Activated T-cell treated with anti-CD3 and anti-CD28 coated beads, Interleukin-2, amount 50 U/mL, for 4 hours (primary cell): Measurements from ENCODE around the gene RYR1. TPM values are rescaled to one million over a fixed set of nuclear protein-coding genes. Genes with fewer than 3 reads are reported as not detected.
A peak's percentile ranks its signal among the peaks of the same experiment; 100 is the strongest.
"Not testable (repeated sequence)": the region's sequence is repeated elsewhere in the genome, so short reads cannot be mapped to it uniquely, and the experiment has no call there.

Experiments used
- ATAC-seq, 2 donors: fragments of 200-7000 bp; cut with Tn5 transposase; one replicate each; pipeline ENCODE4 v1.10.0; 2021
- DNase-seq: peaks from one replicate; pipeline ENCODE4 v3.0.0-alpha.2; 2020
- H3K27me3 Mint-ChIP-seq: one replicate; pipeline ENCODE4 v1.8.0; 2021; ENCODE audit warnings: low read depth, mixed read lengths
- H3K36me3 Mint-ChIP-seq: one replicate; pipeline ENCODE4 v1.8.0; 2022; ENCODE audit warnings: mixed read lengths; ENCODE audit not compliant: insufficient read depth
- H3K4me1 Mint-ChIP-seq: one replicate; pipeline ENCODE4 v1.8.0; 2021; ENCODE audit warnings: low read depth, mixed read lengths
- H3K4me3 Mint-ChIP-seq: one replicate; pipeline ENCODE4 v1.8.0; 2021; ENCODE audit warnings: mild to moderate bottlenecking, moderate library complexity, mixed read lengths
- H3K9me3 Mint-ChIP-seq: one replicate; pipeline ENCODE4 v1.8.0; 2021; ENCODE audit warnings: mixed read lengths
- total RNA-seq, 3 donors: library from RNA; stranded (reverse); gene quantifications; one replicate each; pipeline ENCODE4 v1.2.1, GENCODE V29; 2021

Gene RYR1
- total RNA-seq, 3 donors from 2014 or later = 2.3 to 3.9 (median 3.2) TPM

GRCh38 chr19:38391911-38392464, 41.5 kb upstream of the RYR1 start:
- peaks cover 17% of the 10 kb centered on the region for H3K27me3 Mint-ChIP-seq
- no peak for ATAC-seq
- H3K9me3 Mint-ChIP-seq = no peaks in the 10 kb centered on the region
- no peak for DNase-seq
- H3K4me1 Mint-ChIP-seq = peaks cover 42% of the 10 kb centered on the region
- H3K36me3 Mint-ChIP-seq = no peaks in the 10 kb centered on the region
- H3K4me3 Mint-ChIP-seq = no peak overlapping the region

GRCh38 chr19:38392707-38393308, 40.7 kb upstream of the RYR1 start:
- Mint-ChIP-seq H3K4me1 (peaks cover 36% of the 10 kb centered on the region), H3K36me3 (no peaks in the 10 kb centered on the region), H3K4me3 (no peak overlapping the region), H3K9me3 (no peaks in the 10 kb centered on the region), H3K27me3 (peaks cover 13% of the 10 kb centered on the region)
- no peak for DNase-seq
- ATAC-seq = no peak

GRCh38 chr19:38394488-38394887, 39.0 kb upstream of the RYR1 start:
- Mint-ChIP-seq H3K4me3 (peak overlapping the region; percentile 73), H3K36me3 (no peaks in the 10 kb centered on the region), H3K4me1 (peaks cover 28% of the 10 kb centered on the region), H3K27me3 (peaks cover 10% of the 10 kb centered on the region), H3K9me3 (no peaks in the 10 kb centered on the region)
- DNase-seq (peak; percentile 61), ATAC-seq (peak; percentile 66 to 71)

- peaks cover 24% of the 10 kb centered on the region for H3K4me1 Mint-ChIP-seq
- peaks cover 8% of the 10 kb centered on the region for H3K27me3 Mint-ChIP-seq
- peak overlapping the region; percentile 73 for H3K4me3 Mint-ChIP-seq
- no peaks in the 10 kb centered on the region for H3K36me3 Mint-ChIP-seq
- H3K9me3 Mint-ChIP-seq = no peaks in the 10 kb centered on the region
- DNase-seq (peak; percentile 33), ATAC-seq (peak; percentile 88 to 89)
These were observed 37.9 kb upstream of the RYR1 start for GRCh38 chr19:38395381-38396114.

GRCh38 chr19:38399081-38399480, 34.4 kb upstream of the RYR1 start:
- peaks cover 21% of the 10 kb centered on the region for H3K4me1 Mint-ChIP-seq
- DNase-seq = no peak
- no peak for ATAC-seq
- no peaks in the 10 kb centered on the region for H3K9me3 Mint-ChIP-seq
- no peak overlapping the region for H3K4me3 Mint-ChIP-seq
- H3K27me3 Mint-ChIP-seq = peaks cover 4% of the 10 kb centered on the region
- no peaks in the 10 kb centered on the region for H3K36me3 Mint-ChIP-seq

- DNase-seq (no peak), ATAC-seq (no peak)
- Mint-ChIP-seq H3K9me3 (no peaks in the 10 kb centered on the region), H3K36me3 (no peaks in the 10 kb centered on the region), H3K4me3 (no peak overlapping the region), H3K27me3 (peaks cover 4% of the 10 kb centered on the region), H3K4me1 (peaks cover 21% of the 10 kb centered on the region)
These were observed 34.0 kb upstream of the RYR1 start for GRCh38 chr19:38399537-38399936.

GRCh38 chr19:38400361-38400760, 33.1 kb upstream of the RYR1 start:
- ATAC-seq (no peak), DNase-seq (no peak)
- Mint-ChIP-seq H3K36me3 (no peaks in the 10 kb centered on the region), H3K9me3 (no peaks in the 10 kb centered on the region), H3K4me3 (no peak overlapping the region), H3K4me1 (peaks cover 17% of the 10 kb centered on the region), H3K27me3 (peaks cover 4% of the 10 kb centered on the region)

GRCh38 chr19:38401148-38401547, 32.3 kb upstream of the RYR1 start:
- no peaks in the 10 kb centered on the region for H3K9me3 Mint-ChIP-seq
- DNase-seq (no peak), ATAC-seq (no peak)
- no peaks in the 10 kb centered on the region for H3K36me3 Mint-ChIP-seq
- H3K4me3 Mint-ChIP-seq = no peak overlapping the region
- peaks cover 4% of the 10 kb centered on the region for H3K27me3 Mint-ChIP-seq
- peaks cover 17% of the 10 kb centered on the region for H3K4me1 Mint-ChIP-seq

- no peak for DNase-seq
- Mint-ChIP-seq H3K36me3 (peaks cover 4% of the 10 kb centered on the region), H3K27me3 (no peaks in the 10 kb centered on the region), H3K4me1 (peaks cover 10% of the 10 kb centered on the region), H3K4me3 (peak overlapping the region; percentile 86), H3K9me3 (no peaks in the 10 kb centered on the region)
- ATAC-seq = no peak
These were observed 30.9 kb upstream of the RYR1 start for GRCh38 chr19:38402623-38402966.

- peaks cover 10% of the 10 kb centered on the region for H3K4me1 Mint-ChIP-seq
- H3K4me3 Mint-ChIP-seq = peak within 1 kb of the TSS; percentile 86
- H3K9me3 Mint-ChIP-seq = no peaks in the 10 kb centered on the region
- ATAC-seq = peak; percentile 99
- peaks cover 4% of the 10 kb centered on the region for H3K36me3 Mint-ChIP-seq
- no peaks in the 10 kb centered on the region for H3K27me3 Mint-ChIP-seq
- peak; percentile 97 for DNase-seq
These were observed 30.4 kb upstream of the RYR1 start, which contains the start of gene FAM98C for GRCh38 chr19:38402967-38403674. FAM98C (plus strand) TSS chr19:38403093; CDS start chr19:38403154, 61 bp downstream.

GRCh38 chr19:38404858-38405257, 28.6 kb upstream of the RYR1 start:
- Mint-ChIP-seq H3K4me1 (peaks cover 10% of the 10 kb centered on the region), H3K36me3 (peaks cover 4% of the 10 kb centered on the region), H3K4me3 (peak overlapping the region; percentile 86), H3K9me3 (no peaks in the 10 kb centered on the region), H3K27me3 (no peaks in the 10 kb centered on the region)
- no peak for DNase-seq
- ATAC-seq = no peak

GRCh38 chr19:38405276-38405675, 28.2 kb upstream of the RYR1 start:
- Mint-ChIP-seq H3K27me3 (no peaks in the 10 kb centered on the region), H3K36me3 (peaks cover 4% of the 10 kb centered on the region), H3K9me3 (no peaks in the 10 kb centered on the region), H3K4me3 (no peak overlapping the region), H3K4me1 (peaks cover 10% of the 10 kb centered on the region)
- no peak for DNase-seq
- ATAC-seq = no peak

- Mint-ChIP-seq H3K4me1 (peaks cover 2% of the 10 kb centered on the region), H3K9me3 (no peaks in the 10 kb centered on the region), H3K4me3 (no peak overlapping the region), H3K27me3 (no peaks in the 10 kb centered on the region), H3K36me3 (peaks cover 4% of the 10 kb centered on the region)
- DNase-seq = no peak
- ATAC-seq = no peak
These were observed 23.8 kb upstream of the RYR1 start for GRCh38 chr19:38409631-38410133.

GRCh38 chr19:38410407-38410806, 23.1 kb upstream of the RYR1 start:
- not testable (repeated sequence) for H3K27me3 Mint-ChIP-seq, H3K36me3 Mint-ChIP-seq, H3K4me3 Mint-ChIP-seq, DNase-seq, ATAC-seq, H3K4me1 Mint-ChIP-seq, H3K9me3 Mint-ChIP-seq
